HG03354 (cell line): ENCODE results near the gene ZMIZ1.

Source experiments
- ATAC-seq: cut with Tn5 transposase; IDR thresholded peaks from one replicate; pipeline ENCODE4 v1.9.1; 2021; ENCODE audit warnings: mild to moderate bottlenecking; ENCODE audit not compliant: unreplicated experiment, poor library complexity, severe bottlenecking

The ZMIZ1 gene

DNA sequence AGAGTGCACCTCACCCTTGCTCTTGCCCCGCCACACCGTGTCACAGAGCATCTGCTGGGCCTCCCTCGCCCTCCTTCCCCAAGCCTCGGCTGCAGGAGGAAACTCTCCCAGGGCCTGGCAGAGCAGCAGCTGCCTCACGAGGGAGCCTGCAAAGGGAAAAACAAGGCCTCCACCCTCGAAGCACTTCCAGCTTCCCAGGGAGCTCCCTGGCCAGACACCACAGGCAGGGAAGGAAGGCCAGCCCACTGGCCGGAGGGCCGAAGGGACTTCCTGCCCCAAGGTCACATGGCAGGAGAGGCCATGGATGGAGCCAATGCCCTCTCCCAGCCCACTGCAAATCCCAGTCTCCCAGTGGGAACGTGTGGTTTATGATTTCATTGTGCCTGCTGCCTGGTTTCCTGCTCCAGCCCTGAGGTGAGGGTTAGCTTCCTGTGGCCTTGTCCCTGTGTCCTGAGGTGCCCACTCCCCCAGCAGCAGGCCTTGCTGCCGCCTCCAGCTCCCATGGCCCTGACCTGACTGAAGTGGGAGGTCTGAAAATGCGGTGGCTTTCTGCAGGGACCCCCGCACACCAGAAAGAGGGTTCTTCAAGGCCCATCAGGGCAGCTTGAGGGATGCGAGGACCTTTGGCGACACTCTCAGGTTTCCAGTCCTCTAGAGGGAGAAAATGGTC, 178.0 kb downstream of the ZMIZ1 start:
- no peak for ATAC-seq

DNA sequence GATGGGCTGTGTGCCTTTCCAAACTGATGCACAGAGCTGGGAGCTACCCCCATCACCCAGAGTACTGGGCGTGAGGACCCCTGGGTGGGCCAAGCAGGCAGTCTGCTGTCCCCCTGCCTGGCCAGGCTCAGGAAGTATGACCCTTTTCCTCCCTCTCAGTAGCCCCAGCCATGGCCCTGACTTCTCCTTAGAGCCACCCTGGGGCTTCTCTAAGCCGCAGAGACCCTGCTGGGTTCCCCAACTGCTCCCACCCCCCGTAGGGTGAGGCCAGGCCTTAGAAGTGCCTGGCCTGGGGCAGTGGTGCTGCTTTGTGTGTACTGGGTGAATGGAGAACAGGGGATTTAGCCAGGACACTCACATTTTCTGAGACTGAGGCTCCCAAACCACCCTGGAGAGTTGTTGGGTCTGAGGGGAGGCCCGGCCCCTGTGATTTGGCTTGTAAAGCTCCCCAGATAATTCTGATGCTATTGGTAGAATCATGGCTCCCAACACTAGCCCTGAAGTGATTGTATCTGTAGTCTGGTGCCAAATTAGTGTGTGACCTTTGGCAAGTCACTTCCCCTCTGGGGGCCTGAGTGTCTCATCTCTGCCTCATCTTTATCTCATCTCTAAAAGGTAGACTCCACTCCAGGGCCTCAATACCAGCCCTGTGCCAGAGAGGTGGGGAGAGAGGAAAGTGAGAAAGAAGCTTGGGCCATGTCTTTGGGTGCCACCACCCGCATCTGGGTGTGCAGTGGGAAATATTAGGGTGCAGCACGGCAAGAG, 178.8 kb downstream of the ZMIZ1 start:
- ATAC-seq = no peak

DNA sequence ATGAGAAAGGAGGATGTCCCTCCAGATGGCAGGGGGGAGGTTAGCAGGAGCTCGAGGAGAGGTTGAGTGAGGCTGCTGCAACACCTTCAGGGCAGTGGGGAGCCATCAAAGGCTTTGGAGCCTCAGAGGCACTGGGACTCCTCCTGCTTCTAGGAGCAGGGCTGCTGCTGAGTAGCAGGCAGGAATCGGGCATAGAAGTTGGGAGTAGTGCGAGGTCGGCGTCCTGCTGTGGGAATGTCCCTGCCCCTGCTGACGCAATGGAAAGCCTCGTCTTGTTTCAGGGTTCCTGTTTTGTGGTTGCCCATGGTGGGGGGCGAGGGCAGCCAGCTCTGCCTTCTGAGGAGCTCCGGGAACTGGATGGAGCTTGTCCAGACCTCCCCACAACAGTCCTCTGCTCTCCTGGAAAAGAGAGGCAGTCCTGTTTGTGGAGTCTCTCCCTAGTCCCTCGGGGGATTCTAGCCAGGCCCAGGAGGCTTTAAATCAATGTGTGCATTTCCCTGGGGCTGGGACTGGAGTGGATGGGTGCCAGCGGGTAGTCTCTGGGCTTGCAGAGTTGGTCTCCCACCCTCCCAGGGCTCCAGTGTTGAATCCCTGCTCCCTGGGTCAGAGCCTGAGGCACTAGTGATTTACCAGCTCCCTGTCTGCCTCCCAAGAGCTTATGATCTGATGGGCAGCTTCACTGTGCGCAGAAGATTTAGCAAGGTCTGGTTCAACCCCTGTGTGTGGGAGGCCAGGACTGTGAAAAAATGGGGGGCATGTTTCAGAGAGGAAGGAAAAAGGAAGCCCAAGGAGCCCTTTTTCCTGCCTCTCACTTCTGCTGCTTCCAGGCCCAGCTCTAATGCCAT, 179.8 kb downstream of the ZMIZ1 start:
- no peak for ATAC-seq

DNA sequence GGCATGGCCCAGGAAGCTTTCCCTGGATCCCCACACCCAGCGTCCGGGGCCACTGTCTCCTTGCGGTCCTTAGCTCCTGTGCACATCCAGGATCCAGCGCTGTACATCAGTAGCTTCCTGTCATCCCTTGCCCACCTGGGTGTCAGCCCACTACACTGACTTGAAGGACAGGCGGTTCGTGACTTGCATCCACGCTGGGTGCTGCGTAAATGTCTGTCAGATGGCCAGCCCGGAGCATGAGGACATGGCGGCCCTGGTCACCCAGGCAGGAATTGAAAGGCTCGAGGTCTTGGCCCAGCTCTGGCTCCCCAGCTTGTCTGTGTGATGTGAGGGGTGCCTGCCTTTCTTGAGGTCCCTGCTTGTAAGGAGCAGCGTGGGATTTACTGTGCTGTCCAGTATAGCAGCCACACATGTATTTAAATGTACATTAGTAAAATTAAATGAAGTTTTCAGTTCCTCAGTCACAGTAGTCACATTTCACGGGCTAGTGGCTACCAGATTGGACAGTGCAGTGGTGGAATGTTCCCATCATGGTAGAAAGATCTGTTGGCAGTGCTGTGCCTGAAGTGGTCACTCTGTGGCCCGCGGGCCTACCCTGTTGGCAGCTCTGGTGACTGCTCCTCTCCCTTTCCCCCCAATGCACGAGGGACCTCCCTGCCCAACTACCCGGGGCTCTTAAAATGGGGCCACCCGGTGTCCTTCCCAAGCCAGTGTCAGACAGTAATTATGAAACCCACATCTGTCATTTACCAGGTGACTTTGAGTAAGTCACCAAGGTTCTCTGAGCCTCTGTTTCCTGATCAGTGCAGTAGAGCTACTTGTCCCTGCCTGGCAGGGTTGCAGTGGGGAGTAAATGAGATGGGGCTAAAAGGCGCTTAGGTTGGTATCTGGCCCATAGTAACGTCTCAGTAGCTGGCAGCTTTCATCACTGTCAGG, 180.7 kb downstream of the ZMIZ1 start:
- peak; percentile 75 for ATAC-seq

DNA sequence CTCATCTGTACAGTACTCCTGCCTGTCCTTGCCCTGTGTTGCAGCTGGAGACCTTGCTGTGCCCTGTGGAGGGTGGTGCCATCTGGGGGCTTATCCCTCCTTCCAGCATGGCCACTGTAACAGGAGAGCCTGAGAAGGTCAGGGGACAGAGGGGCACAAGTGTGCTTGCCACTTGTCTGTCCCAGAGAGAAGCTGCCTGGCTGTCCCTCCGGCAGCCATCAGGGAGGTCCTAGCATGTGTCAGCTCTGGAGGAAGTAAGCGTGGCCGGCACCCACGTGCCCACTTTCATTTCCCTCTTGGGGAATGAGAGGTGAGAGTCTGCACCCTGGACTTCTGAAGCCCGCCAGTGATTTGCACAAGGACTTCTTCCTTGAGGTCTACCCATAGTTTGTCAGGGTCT, 181.5 kb downstream of the ZMIZ1 start:
- peak; percentile 19 for ATAC-seq

DNA sequence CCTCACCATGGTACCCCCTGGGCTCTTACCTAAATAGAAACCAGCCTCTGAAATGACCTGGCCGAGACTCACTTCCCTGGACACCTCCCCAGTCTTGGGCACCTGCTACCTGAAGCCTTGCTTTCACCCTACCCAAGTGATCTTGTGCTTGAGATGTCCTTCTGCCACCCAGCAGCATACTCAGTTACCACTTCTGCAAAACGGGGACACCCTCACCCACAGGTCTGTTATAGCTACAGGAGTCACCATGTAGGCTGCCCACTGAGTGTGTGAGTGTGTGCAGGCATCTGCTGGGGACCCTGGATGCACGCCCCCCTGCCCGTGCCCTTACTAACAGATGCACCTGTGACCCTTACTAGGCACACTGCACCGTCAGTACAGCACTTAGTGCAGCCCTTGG, 183.7 kb downstream of the ZMIZ1 start:
- ATAC-seq = no peak

DNA sequence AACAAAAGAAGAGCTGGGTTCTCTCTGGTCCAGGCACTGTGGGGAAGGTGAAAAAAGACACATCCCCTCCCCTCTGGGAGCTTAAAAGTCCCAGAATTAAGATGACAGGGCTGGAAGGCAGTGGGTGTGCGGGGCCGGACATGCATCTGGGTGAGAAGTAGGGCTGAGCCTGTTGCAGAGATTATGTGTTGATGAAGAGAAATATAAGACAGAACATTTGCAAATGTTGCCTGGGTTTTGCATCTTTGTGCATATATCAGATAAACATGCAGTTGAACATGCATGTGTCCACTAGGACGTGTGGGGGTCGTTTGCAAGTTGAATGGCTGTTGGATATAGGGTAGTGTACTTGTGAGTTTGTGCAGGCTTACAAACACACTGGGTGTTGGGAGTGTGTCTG, 184.2 kb downstream of the ZMIZ1 start:
- ATAC-seq = no peak

DNA sequence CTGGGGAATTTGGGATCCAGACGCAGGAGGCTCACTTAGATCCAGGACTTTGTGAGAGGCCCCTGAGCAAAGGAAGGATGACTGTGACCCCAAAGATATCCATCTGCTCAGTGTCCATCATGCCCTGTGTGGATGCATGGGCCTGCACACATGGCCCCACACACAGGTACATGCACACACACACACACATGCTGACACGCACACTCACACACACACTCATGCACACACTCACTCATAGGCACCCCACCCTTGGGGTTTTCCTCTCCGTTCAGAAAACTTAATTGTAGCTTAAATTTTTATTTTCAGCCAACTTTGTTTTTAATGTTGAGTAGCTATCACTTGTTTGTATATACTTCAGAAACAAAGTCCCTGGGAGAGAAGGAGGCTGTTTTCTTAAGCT, 184.9 kb downstream of the ZMIZ1 start:
- no peak for ATAC-seq

DNA sequence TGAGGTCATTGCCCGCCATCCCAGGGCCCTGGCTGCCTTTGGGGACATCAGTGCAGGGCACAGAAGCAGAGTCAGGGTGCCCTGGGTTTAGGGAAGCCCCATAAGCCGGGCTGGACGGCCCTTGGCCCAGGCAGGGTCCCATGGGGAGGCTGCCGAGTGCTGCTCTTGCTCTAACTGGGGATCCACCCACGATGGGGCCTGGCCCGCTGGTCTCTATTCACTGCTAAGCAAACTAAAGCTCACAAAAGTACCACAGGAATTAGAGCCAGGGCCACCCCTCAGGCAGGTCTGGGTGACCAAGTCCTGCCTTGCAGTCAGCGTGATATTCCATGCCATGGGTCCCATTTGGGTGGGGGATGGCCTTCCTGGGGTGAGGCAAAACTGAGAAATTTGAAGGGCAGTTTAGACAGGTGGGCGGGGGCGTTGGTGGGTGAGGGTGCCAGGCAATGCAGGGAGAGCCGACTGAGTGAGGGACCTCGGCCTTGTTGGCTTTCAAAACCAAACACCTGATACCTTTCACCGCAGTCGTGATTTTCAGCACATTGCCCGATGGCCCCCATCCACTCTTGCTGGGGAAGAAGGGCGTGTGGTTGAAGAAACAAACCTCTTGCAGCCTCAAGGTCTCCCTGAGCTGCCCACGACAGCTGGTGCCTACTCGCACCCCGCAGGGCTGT, 185.7 kb downstream of the ZMIZ1 start:
- ATAC-seq = no peak

DNA sequence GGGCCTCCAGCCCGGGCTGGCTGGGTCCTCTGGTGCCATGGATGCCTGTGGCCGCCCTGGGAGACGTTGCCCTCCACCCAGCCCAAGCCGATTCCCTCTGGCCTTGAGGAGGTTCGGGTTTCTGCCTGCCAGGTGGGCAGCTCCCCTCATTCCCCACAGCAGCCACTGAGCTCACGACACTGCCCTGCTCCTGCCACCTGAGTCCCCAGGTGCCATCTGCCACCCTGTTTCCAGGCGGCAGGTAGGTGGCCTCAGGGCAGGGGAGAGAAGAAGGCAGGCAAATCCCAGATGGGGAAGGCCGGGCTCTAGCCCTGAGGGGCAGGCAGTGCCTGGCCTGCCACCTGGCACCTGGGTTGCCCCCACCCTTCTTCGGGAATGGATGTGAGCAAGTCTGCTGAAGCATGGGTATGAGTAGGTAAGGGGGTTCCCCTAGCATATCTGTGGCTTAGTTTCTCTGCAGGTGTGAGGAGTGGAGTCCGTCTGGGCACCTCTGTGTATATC, 186.3 kb downstream of the ZMIZ1 start:
- no peak for ATAC-seq

DNA sequence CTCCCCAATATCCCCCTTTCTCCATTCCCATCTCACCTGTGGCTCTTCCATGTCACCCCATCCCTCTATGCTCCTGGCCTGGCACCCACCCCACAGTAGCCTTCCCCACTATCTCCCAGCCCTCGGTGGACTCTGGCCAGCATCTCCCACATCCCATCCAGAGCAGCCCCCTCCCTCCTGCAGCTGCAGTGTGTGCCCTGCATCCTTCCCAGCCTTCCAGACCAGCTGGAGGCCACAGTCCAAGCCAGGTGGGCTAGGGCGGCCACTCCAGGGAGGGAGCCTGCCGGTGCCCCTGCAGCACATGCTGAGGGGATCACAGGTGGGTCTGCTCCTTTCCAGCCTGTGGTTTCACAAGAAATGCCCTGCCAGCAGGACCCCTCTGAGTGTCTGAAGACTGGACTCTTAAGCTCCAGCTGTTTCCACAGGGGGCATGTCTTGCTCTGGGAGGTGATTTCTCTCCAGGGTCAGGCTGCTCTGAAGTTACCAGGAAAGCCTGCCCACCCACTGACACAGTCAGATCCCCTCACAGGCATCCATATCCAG, 187.6 kb downstream of the ZMIZ1 start:
- no peak for ATAC-seq

DNA sequence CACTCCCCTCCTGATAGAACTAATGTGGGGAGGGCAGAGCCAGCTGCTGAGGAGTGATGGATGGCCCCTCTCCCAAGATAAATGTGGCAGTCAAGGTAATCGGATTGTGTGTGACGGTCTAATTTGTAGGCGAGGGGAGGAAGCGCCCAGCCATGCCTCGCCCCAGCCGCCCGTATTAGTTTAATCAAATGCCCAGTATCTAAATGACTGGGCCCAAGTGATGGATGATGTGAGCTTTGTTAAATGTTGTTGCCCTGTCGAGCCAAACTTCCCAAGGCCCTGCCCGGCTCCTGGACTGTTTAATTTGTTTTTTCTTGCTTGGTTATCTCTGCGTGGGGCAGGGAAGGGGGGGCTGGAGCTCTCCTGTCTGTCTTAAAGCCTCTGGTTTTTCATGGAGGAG, 190.1 kb downstream of the ZMIZ1 start:
- no peak for ATAC-seq

DNA sequence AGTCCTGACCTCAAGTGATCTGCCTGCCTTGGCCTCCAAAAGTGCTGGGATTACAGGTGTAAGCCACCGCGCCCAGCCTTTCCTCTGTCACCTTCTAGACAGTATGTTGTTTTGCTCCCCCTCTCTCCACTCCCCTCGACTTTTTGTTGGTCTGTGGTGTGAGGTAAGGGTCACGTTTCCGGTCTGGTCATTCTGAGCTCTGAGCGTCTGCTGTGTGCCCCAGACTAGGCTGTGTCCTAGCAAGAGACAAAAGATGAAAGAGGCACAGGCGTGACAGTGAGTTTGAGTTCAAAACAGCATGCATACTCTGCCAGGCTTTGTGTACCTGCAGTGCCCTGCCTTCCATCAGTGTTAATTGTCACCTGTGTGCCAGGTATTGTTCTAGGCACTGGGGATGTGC, 191.1 kb downstream of the ZMIZ1 start:
- no peak for ATAC-seq

DNA sequence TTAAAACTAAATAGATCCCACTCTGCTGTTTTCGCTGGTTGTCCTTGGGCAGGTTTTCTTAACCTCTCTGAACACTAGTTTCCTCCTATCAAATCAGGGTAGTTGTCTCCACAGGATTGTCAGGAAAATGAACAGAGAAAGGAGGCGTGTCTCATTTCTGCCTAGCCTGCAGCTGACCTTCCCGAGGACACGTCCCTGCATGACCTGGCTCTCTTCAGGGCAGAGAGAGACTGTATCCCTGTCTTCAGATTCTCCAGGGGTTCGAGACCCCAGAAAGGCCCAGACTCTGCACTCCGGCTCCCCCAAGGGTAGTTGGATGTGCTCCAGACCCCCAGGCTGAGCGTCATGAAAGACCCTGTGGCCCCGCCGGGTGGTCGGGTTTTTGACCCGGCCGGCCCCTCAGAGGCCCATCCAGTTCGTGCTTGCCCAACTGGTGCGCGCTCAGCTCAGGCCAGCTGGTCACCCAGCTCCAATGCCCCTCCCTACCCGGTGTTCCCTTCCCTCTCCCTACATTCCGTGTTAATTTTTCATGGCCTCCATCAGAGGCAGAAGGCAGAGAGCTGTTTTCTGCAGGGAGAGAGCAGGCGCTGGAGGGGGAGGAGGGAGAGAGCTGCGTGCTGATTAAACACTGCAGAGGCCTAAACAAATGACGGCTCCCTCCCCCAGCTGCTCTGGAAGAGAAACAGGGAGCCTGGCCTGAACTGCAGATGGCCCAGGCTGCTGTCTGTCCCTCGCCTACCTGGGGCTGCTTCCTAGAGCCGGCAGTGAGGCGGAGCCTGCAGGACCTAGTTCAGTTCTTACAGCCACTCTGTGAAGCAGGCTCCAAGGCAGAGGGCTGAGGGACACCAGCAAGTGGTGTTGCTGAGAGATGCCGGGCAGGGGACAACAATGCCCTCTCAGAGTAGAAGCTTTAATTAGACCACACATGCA, 192.3 kb downstream of the ZMIZ1 start:
- ATAC-seq = no peak

DNA sequence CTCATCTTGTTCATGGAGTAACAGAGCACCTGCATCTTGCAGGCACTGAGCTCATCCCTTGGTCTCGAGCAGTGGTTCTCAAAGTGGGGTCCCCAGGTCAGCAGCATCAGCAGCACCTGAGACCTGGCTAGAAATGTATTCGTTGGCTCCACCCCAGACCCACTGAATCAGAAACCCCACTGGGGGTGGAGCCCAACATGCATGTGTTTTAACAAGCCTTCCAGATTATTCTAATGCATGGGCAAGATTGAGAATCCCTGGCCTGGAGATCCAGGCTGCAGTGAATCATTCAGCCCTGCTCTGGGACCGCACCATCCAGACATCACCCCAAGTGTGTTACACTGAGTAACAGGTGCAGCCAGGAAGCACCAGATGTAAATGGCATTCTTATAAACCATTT, 193.4 kb downstream of the ZMIZ1 start:
- ATAC-seq = no peak

DNA sequence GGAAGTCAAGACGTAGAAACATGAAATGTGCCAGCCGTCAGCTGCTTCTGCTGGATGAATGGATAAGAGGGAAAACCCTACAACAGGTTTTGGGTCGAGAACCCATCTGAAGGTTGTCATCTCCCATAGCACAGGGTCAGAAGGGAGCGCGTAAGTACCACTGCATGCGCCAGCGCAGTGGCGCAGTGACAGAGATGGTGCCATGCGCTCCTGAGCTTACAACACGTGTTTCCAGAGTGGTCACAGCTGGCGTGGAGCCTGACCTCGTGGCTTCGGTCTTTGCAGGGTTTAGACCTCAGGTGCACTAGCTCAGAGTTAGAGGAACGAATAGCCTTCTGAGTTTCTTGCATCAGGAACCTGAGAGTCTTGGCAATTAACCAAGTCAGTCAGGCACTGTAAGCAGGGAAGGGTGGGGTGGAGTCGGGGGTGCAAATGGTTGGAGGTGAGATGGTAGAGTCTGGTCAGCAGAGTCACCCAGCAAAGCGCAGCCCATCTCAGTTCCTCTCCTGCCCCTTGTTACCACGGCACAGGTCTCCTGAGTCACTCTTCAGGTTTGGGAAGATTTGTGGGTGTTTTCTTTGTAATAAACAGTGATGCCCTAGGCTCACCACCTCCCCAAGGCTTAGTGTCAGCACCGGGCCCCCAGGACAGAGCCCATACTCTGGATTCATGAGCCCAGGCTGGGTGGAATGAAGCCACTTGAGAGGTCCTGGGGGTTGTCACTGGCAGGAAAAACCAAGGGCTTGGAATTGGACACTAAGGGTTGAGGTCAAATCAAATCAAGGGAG, 194.4 kb downstream of the ZMIZ1 start:
- ATAC-seq = no peak

DNA sequence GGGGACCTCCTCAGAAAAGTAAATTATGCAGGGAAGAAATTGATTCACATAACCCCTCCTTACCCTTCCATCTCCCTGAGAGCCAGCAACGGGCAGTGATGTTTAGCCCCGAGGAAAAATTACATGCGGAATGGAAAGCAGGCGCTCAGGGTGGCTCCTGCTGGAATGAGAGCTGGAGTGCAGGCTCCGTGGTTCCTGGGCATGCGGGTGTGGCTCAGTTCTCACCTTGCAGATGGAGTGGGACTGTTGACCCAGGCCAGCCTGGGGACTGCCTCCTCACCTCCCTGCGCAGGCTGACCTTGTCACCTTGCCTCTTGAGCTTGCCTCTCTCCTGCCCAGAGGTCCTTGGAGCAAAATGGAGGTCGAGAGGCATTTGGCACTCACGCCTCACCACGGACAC, 195.2 kb downstream of the ZMIZ1 start:
- ATAC-seq = no peak
